Activated effector memory CD4-positive, alpha-beta T cell treated with anti-CD3 and anti-CD28 coated beads, Interleukin-2, amount 50 U/mL, for 16 hours (primary cell): Measurements from ENCODE around the gene GPR25.
A peak's percentile ranks its signal among the peaks of the same experiment; 100 is the strongest.
"Not testable (repeated sequence)": the region's sequence is repeated elsewhere in the genome, so short reads cannot be mapped to it uniquely, and the experiment has no call there.

Experiments used
- DNase-seq: peaks from one replicate; pipeline ENCODE4 v3.0.0-alpha.2; 2020

Gene GPR25

GRCh38 chr1:200895801-200896530, 23.2 kb downstream of the GPR25 start:
- no peak for DNase-seq

GRCh38 chr1:200896531-200897196, 23.9 kb downstream of the GPR25 start:
- no peak for DNase-seq

DNA sequence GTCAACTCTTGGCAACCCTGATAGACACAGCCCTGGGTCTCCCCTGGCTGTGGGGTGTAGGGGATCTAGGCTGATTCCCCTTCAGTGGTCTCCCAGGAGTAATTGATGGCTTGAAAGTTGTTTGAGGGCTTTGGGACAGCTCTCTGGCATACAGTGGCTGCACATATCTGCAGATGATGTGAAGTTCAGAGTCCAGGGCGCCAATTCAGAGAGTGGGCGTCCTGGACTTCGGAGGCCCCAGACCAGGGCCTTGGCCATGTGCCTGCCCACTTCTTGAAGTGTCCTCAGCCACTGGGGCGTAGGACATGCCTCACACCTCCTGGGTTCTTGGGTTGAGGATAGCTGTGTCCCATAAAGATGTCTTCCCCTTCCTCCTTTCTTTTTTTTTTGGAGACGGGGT, 24.5 kb downstream of the GPR25 start:
- DNase-seq = no peak

GRCh38 chr1:200899015-200899386, 26.2 kb downstream of the GPR25 start:
- no peak for DNase-seq

DNA sequence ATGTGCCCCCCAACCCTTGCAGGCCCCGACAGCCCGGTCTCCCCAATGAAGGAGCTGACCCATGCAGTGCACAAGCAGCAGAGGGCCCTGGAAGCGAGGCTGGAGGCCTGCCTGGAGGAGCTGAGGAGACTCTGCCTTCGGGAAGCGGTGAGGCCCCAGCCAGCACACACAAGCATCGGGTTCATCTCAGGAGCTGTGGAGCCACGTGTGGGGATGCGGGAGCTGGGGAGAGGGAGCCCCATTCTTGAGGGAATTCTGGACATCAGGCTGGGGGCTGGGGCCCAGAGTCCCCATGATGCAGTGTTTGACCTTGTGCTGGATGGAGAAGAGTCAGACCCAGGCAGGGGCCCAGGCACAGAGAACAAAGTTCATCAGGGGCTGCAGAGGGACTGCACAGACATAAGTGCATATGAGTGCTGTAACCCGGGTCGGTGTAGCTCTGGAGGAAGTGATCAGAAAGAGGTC, 26.7 kb downstream of the GPR25 start:
- peak; percentile 60 for DNase-seq

- peak; percentile 56 for DNase-seq
Observed at GRCh38 chr1:200899954-200900867, 27.4 kb downstream of the GPR25 start.

DNA sequence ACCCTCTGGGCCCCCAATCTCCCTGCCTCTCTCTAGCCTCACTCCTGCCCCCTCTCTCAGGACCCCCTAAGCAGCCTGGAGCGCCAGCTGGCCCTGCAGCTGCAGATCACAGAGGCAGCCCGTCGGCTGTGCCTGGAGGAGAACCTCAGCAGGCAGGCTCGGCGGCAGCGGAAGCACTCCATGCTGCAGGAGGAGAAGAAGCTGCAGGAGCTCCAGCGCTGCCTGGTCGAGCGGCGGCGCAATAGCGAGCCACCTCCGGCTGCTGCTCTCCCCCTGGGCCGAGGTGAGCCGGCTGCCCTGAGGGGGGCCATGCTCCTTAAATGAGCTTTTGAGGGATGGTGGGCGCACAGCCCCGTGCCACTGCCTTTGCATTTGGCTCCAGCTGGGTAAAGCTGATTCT, 28.1 kb downstream of the GPR25 start:
- peak; percentile 55 for DNase-seq

DNA sequence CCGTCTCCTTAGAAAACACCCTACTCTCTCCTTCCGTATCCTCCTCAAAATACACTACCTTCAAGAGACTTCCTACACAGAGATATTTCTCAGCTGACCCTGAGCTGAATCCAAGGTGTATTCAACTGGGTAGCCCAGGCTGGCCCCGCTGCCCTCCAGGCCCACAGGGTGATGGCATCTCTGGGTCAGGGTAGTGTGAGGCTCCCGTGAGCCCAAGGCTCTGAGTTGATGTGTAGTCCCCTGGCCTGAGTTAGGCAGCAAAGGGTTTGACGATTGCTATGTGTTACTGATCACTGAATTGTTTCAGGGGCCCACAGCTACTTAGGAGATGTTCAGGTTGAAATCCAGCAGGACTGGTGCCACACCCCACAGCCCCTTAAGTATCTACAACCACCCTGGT, 28.6 kb downstream of the GPR25 start:
- peak; percentile 58 for DNase-seq

DNA sequence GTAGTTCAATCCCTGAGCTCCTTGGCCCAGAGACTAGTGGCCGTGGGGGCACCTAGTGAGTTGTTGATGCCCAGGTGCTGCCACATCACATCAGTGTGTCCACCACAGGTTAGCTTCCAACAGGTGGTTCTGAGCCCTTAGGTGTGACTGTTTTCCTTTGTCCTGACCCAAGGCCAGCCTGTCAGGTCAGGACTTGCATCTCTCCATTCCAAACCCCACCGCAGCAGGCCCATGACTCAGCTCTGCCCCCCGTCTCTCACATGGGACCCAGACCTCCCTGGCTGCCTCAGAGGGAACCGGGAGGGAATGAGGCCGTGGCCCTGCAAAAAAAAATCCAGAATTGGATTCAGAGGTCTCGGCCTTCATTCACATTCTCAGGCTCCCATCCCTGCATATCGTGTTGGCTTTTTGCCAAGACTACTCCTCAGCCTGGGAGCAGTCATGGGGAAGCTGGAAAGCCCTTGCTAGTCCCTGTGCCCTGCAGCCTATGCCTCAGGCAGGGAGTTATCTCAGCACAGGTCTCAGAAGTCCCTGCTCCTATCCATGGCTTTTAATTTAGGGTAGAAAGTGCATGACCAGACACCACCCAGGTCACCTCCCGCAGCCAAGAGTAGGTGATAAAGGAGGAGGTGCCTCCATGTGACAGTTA, 29.1 kb downstream of the GPR25 start:
- peak; percentile 46 for DNase-seq

DNA sequence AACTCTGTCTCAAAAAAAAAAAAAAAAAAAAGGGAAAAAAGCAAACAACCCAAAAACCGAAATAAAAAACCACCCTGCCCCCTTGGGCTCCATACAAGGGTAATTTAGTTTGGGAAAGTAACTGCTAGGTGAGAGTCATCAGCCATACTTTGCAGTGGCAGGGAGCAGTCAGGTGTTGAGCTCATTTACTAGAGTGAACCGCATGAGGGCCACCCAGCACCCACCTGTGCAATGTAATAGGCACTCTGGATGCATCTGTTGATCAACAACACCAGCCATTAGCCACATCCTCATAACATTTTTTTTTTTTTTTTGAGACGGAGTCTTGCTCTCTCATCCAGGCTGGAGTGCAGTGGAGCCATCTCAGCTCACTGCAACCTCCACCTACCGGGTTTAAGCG, 31.0 kb downstream of the GPR25 start:
- DNase-seq = no peak

DNA sequence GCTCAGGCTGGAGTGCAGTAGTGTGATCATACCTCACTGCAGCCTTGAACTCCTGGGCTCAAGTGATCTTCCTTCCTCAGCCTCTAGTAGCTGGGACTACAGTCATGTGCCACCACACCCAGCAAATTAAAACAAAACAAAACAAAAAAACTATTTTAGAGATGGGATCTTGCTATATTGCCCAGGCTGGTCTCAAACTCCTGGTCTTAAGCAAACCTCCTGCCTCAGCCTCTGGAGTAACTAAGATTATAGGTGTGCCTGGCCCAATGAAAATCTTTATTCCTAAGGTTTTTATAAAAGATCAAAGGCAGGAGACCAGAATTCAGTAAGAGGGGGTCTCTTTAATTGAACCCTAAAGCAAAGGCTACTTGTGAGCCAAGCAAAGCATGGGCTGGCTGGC, 32.0 kb downstream of the GPR25 start:
- no peak for DNase-seq

DNA sequence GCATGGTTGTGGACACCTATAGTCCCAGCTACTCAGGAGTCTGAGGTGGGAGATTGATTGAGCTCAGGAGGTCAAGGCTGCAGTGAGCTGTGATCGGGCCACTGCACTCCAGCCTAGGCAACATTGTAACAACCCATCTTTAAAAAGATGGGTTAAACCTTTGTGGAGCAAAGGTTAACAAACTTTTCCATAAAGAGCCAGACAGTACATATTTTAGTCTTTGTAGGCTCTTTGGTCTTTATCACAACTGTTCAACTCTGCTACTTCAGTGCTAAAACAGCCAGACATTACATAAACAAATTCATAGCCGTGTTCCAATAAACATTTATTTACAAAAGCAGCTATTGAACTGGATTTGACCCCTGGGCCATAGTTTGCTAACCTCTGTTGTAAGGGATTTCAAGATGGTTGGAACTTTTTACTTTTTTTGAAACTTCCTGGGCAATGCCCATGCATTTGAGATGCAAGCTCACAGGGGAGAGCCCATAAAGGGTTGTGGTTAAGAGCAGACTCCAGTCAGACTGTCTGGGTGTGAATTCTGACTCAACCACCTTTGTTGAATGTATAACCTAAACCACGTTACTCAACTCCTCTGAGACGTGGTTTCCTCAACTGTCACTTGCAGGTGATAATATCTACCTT, 32.8 kb downstream of the GPR25 start:
- DNase-seq = no peak

DNA sequence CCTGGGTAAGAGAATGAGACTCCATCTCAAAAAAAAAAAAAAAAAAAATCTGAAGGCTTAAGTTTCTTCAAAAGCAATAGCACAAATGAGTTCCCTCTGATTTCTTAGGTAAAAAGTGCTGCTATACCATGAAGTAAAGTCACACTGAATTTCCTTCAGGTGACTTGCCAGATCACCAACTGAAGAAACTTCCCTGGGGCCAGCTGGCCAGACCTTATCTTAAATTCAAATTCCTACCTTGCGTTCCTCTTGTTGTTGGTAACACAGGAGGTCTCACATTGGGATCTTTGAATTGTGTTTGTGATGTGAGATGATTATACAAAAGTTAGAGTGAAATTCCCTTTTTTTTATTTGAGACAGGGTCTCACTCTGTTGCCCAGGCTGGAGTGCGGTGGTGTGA, 33.7 kb downstream of the GPR25 start:
- DNase-seq = no peak

GRCh38 chr1:200907611-200908097, 34.9 kb downstream of the GPR25 start:
- DNase-seq = no peak

GRCh38 chr1:200908191-200908868, 35.5 kb downstream of the GPR25 start:
- no peak for DNase-seq

GRCh38 chr1:200909071-200909470, 36.3 kb downstream of the GPR25 start:
- no peak for DNase-seq

DNA sequence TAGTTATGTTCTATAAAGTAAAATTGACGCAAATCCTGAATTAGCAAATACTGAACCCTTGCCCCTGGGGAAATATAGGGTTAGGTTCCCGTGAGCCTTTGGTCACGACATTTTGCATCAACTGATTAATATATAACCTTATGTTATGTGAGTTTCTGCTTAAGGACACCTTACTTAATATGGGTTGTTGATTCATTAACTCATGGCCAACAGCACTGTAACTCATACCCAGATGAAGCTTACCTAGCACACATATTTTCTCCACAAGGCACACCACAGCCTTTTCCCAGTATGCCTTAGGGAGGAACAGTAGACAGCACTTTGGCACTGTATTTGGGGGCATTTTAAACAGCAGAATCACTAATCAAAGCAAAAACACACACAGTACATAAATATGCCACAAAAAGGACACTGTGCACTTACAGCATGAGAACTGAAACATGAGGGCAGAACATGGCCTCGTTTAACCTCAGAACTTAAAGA, 37.0 kb downstream of the GPR25 start:
- no peak for DNase-seq

- no peak for DNase-seq
Observed at GRCh38 chr1:200911361-200911760, 38.6 kb downstream of the GPR25 start.

GRCh38 chr1:200911936-200912335, 39.2 kb downstream of the GPR25 start:
- not testable (repeated sequence) for DNase-seq

DNA sequence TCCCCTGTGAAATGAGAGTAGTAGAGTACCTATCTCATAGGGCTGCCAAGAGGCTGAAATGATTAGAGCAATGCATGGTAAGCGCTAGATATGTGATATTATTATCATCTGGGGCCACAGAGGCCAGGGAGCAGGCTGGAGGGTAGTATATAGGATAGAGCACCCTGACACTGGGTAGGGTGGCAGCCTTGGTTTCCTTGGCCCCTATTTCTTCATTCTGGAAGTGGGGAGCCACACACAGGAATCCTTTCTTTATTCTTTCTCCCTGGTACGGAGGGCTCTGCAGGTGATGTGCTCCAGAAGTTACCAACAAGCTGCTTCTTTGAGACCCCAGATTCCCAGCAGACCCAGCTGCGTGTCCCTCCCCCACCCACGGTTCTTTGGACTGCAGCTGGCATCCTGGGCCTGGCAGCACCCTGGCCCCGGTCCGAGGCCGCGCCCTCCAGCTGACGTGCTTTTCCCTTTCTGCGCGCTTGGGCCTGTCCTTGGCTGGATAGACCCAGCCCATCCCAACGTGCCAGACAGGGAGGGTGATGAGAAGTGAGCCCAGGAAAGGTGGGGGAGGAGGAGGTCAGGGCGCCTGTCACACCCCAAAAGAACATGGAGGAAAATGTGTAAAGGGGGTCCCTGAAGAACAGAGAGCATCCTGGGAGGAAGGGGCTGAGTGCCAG, 40.1 kb downstream of the GPR25 start:
- DNase-seq = no peak

DNA sequence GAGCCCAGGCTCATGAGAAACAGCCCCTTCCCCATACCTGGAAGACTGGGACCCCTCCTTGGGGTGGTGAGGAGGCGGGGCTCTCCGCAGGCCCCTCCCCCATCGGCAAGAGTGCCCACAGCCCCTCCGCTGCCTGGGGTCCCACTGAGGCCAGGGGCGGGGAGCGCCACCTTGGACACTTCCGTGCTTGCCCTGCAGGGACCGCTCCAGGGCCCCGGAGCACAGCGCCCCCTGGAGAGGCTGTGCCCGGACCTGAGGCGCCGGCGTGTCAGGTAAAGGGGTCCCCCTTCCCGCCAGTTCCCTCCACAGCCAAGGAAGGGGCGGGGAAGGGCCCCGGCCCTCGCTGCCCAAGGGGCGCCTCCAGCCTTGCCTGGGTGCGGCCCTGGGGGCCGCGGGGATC, 43.4 kb downstream of the GPR25 start:
- DNase-seq = peak; percentile 50
